MM.1S (cell line): ENCODE data around the gene CREG1.

Experiments
- CTCF ChIP-seq: fragments of 300-600 bp; sonication (generic); IDR thresholded peaks from 2 replicates; pipeline ENCODE4 v1.5.1; 2016; ENCODE audit warnings: antibody characterized with exemption, low read length, mixed read lengths
- EZH2phosphoT487 ChIP-seq: fragments of 300-600 bp; sonication (generic); IDR thresholded peaks from 2 replicates; pipeline ENCODE4 v1.6.1; 2018; ENCODE audit warnings: antibody characterized with exemption, low read length

- no peak for TF ChIP-seq CTCF
- TF ChIP-seq EZH2phosphoT487, result no peak
Observed at GRCh38 chr1:167582064-167582463, 28.5 kb upstream of the CREG1 start.
